ENCODE measurements around the gene ZDHHC11B.
"Not testable (repeated sequence)": the region's sequence is repeated elsewhere in the genome, so short reads cannot be mapped to it uniquely, and the experiment has no call there.

Gene ZDHHC11B

DNA sequence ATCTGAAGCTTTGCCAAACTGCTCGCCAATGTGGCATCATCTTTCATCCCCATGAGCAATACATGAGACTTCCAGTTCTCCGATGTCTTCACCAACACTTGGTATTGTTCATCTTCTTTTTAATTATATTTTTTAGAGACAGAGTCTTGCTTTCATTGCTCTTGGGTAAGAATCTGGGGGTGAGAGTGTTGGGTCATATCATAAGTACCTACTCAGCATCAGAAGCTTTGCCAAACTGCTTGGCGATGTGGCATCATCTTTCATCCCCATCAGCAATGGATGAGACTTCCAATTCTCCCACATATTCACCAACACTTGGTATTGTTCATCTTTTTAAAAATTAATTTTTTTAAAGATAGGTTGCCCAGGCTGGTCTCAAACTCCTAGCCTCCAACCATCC is 30.9 kb upstream of the ZDHHC11B start:
- TF ChIP-seq, protein P1, sequence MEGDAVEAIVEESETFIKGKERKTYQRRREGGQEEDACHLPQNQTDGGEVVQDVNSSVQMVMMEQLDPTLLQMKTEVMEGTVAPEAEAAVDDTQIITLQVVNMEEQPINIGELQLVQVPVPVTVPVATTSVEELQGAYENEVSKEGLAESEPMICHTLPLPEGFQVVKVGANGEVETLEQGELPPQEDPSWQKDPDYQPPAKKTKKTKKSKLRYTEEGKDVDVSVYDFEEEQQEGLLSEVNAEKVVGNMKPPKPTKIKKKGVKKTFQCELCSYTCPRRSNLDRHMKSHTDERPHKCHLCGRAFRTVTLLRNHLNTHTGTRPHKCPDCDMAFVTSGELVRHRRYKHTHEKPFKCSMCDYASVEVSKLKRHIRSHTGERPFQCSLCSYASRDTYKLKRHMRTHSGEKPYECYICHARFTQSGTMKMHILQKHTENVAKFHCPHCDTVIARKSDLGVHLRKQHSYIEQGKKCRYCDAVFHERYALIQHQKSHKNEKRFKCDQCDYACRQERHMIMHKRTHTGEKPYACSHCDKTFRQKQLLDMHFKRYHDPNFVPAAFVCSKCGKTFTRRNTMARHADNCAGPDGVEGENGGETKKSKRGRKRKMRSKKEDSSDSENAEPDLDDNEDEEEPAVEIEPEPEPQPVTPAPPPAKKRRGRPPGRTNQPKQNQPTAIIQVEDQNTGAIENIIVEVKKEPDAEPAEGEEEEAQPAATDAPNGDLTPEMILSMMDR (IDR thresholded peaks at IDR 0.05; ENCODE audit: insufficient read depth, low read length, missing control alignments): no peak
- POLR2A ChIA-PET: no interaction called here
- CTCF ChIA-PET: no interaction called here

DNA sequence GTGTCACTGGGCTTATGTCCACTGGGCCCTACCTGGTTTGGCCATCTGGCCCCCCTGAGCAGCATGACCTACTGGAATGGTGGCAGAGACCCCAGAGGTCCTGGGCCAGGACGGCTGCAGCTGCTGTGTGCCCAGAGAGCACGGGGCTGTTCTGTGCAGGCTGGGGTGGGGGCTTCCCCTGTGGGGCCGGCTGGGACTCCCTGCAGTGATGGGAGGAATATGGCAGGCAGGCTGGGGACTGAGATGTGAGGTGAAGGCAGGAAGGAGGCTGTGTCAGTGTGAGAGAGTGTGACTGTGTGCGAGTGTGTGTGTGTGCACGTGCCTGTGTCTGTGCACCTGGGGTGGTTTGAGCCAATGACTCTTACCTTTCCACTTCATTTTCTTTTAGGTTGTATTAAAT is 29.0 kb upstream of the ZDHHC11B start:
- DNase-seq (ENCODE audit: low read depth, low spot score); POLR2A ChIA-PET; H3K4me3 ChIP-seq (ENCODE audit: low read depth, low read length); CTCF ChIA-PET: not testable (repeated sequence)

More for the DNA sequence above, 30.9 kb upstream of the ZDHHC11B start:
- no peak for DNase-seq (ENCODE audit: low read depth, low spot score)
- no peak overlapping the region for H3K4me3 ChIP-seq (ENCODE audit: low read depth, low read length)

DNA sequence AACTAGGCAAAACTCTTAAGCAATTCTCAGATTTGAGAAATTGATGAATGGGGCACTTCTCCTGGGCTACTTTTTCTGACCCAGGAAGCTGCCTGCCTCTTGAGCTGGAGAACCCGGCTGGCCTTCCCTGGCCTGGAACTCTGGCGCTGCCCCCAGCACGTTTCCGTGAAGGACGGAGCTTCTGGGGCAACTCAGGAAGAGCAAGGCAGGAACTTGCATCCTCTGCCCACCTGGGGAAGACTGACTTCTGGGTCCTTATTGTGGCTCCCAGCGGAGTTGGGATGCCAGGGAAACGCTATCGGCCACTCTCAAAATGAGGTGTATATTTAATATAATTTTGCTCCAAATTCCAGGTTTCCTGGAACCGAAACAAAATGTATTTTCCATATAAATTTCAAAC is 26.9 kb upstream of the ZDHHC11B start:
- H3K4me3 ChIP-seq (ENCODE audit: low read depth, low read length); DNase-seq (ENCODE audit: low read depth, low spot score); CTCF ChIA-PET; POLR2A ChIA-PET: not testable (repeated sequence)

DNA sequence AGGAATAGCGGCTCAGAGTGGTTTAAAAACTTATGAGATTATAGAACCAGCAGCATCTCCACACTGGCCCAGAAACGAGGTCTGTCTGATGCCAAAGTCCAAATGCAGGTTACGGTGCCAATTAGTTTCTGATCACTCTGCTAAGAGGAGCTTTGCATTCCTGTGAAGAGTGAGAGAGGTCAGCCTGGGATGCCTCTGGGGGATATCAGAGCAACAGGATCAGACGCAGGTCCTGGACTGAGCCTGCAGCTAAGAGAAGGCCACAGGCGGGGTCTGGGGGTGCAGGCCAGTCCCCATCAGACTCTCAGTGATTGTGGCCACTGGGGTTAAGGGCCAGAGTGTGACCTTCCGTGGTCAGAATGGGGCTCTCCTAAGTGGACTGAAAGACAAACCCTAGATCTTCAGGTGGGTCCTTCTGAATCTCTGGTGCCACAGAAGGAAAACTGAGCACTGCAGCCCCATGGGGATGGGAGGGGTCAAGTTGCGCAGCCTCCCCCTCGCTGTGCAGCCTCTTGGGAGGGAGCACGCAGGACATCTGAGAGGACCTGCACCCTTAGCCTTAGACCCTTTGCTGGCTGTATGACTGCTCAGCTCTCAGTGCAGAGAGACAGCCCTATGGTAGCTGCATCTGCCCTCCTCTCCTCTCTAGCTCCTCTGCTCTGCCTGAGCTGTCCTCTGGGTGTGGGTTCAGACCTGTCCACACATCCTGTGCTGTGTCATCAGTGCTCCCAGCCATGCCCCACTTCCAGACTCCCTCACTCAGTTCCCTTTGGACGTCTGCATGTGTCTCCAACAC is 23.4 kb upstream of the ZDHHC11B start:
- CTCF ChIA-PET: not testable (repeated sequence)

DNA sequence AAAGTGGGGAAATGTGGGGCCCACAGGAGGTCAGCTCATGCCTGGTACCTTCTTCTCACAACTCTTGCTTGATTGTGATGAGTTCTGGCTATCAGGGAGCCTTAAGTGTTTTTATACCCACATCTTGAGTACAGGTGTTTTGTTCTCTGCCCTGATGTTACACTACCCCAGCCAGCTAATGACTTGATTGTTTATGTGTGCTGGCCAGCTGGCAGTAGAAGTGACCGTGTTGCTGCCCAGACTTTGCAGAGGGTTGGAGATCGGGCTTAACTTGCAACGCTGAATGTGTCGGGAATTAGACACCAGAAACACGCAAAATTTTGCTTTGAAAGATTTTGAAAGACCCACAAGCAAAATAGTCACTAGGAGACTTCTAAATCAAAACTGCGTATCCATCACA is 16.9 kb upstream of the ZDHHC11B start:
- DNase-seq (ENCODE audit: low read depth, low spot score): no peak
- POLR2A ChIA-PET: no interaction called here
- TF ChIP-seq, protein P1 (IDR thresholded peaks at IDR 0.05; ENCODE audit: insufficient read depth, low read length, missing control alignments): no peak
- CTCF ChIA-PET: no interaction called here
- no peak overlapping the region for H3K4me3 ChIP-seq (ENCODE audit: low read depth, low read length)

More for the DNA sequence above, 23.4 kb upstream of the ZDHHC11B start:
- POLR2A ChIA-PET; DNase-seq (ENCODE audit: low read depth, low spot score); H3K4me3 ChIP-seq (ENCODE audit: low read depth, low read length): not testable (repeated sequence)

DNA sequence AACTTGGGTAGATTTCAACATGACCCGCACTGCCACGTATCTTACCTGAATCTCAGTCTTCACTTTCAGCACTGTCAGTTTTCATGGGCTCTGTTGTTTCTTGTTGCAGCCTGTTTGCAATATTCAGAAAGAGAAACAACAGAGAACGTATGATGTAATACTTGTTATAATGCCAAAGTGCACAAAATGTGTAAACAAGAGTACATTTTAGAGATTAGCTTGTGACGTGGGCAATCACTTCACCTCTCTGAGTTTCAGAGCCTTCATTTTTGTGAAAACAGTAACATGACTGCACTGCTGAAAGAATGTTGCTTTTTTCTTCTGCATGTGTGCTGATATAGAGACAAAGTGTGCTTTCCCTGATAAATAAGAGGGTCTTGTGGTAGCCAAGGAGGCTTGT is 16.5 kb upstream of the ZDHHC11B start:
- CTCF ChIA-PET; DNase-seq (ENCODE audit: low read depth, low spot score); H3K4me3 ChIP-seq (ENCODE audit: low read depth, low read length); POLR2A ChIA-PET: not testable (repeated sequence)

DNA sequence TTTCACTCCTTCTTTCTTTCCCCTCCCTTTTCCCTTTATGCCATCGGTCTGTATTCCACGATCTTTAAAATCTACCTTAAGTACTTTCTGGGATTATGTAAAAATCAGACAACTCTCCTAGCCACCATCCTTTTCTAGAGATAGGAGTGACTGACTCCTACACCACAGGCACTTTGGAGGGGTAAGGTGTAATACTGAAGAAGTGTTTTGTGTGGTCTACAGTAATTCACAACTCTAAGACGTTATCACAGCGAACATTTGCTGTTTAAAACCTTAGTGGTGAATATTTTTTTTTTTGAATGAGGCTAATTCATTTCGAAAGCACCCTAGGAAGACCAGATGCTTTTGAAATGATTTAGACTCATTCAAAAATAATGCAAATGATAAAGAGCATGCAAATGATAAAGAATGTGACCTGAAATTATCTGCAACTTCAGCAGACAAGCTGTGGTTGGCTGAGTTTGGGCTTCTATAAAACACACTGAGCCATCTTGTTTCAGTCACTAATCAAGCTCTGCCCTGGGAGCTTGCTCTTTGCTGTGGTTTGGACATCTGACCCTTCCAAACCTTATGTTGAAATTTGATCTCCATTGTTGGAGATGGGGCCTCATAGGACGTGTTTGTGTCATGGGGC is 14.1 kb upstream of the ZDHHC11B start:
- DNase-seq (ENCODE audit: low read depth, low spot score); POLR2A ChIA-PET; CTCF ChIA-PET; H3K4me3 ChIP-seq (ENCODE audit: low read depth, low read length): not testable (repeated sequence)

DNA sequence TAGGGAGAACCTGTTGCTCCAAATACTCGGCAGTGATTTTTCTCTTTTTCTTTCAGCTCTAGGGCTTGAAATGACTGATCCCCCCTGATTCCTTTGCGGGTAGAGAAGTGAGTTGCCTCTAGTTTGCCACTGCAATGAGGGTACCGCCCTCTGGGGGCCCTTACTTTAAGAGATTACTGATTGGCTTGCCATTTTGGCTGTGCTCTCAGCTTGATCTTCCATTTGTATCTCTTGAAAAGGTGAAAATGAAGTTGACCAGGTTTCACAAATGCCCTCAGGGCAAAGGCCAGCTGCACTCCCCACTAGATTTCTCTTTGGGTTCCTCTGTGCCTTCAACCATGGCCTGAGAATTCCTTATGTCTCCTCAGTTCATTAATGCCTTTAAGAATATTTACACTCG is 13.5 kb upstream of the ZDHHC11B start:
- H3K4me3 ChIP-seq (ENCODE audit: low read depth, low read length): not testable (repeated sequence)

DNA sequence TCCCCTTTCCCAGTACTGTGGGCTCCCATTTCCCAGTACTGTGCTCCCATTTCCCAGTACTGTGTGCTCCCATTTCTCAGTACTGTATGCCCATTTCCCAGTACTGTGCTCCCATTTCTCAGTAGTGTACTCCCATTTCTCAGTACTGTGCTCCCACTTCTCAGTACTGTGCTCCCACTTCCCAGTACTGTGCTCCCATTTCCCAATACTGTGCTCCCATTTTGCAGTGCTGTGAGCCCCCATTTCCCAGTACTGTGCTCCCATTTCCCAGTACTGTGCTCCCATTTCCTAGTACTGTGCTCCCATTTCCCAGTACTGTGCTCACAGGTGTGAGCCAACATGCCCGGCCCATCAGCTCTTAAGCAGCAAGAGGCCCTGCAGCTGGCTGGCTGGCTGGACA is 11.3 kb upstream of the ZDHHC11B start:
- DNase-seq (ENCODE audit: low read depth, low spot score); H3K4me3 ChIP-seq (ENCODE audit: low read depth, low read length); CTCF ChIA-PET; POLR2A ChIA-PET: not testable (repeated sequence)

More for the DNA sequence above, 13.5 kb upstream of the ZDHHC11B start:
- POLR2A ChIA-PET; DNase-seq (ENCODE audit: low read depth, low spot score); CTCF ChIA-PET: not testable (repeated sequence)

DNA sequence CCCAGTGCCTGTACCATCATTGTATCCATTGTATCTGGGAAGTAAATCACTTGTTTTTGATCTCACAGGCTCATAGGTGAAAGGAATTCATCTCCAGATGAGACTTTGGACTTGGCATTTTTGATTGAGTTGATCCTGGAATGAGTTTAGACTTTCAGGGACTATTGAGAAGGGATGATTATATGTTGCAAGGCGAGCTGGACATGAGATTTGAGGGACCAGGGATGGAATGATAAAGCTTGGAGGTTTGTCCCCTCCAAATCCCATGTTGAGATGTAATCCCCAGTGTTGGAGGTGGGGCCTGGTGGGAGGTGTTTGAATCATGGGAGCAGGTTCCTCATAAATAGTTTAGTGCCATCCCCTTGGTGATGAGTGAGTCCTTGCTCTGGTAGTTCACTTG is 10.4 kb upstream of the ZDHHC11B start:
- DNase-seq (ENCODE audit: low read depth, low spot score); POLR2A ChIA-PET: not testable (repeated sequence)

DNA sequence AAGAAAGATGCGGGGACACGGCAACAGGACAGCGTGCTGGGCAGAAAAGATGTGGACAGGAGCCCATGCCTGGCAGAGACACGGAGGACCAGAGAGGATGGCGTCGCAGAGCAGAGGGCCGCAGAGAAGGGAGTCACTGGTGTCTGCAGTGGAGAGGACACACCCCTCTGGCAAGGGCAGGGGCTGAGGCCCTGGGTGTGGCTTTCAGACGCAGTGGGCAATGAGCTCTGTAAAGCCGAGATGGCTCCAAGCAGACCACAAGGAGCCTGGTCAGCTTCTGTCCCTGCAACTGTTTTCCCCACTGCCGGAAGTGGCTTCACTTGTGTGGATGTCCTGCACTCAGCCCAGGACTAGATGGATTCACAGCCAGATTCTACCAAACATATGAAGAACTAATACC is 4.2 kb upstream of the ZDHHC11B start:
- POLR2A ChIA-PET; CTCF ChIA-PET; DNase-seq (ENCODE audit: low read depth, low spot score); H3K4me3 ChIP-seq (ENCODE audit: low read depth, low read length): not testable (repeated sequence)

More for the DNA sequence above, 10.4 kb upstream of the ZDHHC11B start:
- H3K4me3 ChIP-seq (ENCODE audit: low read depth, low read length); CTCF ChIA-PET: not testable (repeated sequence)

DNA sequence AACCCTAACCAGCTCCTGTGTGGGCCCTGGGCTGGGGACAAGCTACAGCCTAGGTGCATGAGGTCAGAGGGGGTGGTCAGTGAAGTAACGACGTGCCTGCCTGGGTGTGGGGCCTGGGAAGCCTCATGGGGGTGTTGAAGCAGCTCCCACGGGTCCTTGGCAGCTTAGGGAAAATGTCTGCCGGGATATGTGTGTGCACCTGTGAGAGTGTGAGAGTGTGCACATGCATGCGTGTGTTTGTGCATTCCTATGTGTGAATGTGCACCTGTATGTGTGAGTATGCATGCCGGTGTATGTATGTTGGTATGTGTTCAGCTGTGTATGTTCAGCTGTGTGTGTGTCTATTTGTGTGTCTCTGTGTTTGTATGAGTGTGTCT is 3.3 kb upstream of the ZDHHC11B start:
- CTCF ChIA-PET; H3K4me3 ChIP-seq (ENCODE audit: low read depth, low read length); POLR2A ChIA-PET; DNase-seq (ENCODE audit: low read depth, low spot score): not testable (repeated sequence)

DNA sequence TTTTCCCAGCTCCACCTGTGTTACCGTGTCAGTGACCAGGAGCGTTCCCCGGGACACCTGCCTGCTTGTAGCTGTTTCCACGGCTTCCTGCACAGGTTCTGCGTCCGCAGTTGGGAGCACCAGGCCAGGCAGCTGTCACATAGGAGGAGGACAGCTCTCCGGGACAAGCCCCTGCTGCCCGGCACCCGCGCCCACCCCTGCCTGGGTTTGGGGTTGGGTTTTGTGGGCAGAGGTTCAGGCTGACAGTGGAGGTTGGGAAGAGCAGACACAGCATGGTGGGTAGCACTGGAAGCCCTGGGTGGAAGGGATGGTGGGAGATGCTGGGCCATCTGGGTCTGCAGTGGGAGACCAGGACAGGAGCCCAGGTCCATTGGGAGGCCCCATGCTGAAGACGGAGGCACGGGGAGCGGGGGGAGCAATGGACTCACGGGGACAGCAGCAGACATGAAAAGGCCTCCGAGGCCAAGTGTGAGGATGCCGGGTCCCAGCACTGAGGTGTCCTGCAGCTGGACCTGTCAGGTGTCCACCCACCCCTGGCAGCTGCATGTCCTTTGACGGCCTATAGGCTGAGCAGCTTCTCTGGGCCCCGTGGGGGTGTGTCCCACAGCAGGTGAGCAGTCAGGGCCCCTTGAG is 2.8 kb upstream of the ZDHHC11B start:
- H3K4me3 ChIP-seq (ENCODE audit: low read depth, low read length); DNase-seq (ENCODE audit: low read depth, low spot score); POLR2A ChIA-PET; CTCF ChIA-PET: not testable (repeated sequence)

DNA sequence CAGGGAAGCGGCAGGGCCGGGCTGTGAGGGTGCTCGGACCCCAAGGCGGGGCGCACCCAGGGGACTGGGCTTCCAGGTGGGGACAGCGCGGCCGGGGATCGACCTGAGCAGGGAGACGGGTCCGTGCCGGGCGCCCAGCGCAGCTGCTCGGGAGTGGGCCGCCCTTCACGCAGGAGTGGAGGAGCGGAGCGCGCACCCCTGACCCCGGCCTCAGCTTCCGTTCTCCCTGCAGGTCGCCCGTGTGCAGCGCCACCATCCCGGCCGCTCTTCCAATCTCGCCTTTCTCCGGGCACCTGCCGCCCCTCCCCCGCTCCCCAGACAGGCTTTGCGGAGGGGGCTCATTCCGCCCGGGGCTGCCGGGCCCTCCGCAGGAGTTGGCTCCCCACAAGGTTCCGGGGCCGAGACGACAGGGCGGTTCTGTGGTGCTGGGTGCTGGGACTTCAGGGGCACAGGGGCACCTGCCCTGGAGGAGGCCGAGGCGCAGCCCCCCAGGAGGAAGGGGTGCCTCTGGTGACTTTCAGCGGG is 714 bp upstream of the ZDHHC11B start:
- DNase-seq (ENCODE audit: low read depth, low spot score); H3K4me3 ChIP-seq (ENCODE audit: low read depth, low read length): not testable (repeated sequence)

More for the DNA sequence above, 714 bp upstream of the ZDHHC11B start:
- POLR2A ChIA-PET, CTCF ChIA-PET: not testable (repeated sequence)

All from AG04449 (cell line).